COLO668 (cell line): ENCODE results near the gene ZNF836.

Experiments
- DNase-seq: peaks from one replicate; lab custom pipeline; 2025; ENCODE audit not compliant: unreplicated experiment; lab: John Stamatoyannopoulos, UW

Gene ZNF836

GRCh38 chr19:52188822-52189734 is 17.7 kb upstream of the ZNF836 start:
- DNase-seq: peak; percentile 56

DNA sequence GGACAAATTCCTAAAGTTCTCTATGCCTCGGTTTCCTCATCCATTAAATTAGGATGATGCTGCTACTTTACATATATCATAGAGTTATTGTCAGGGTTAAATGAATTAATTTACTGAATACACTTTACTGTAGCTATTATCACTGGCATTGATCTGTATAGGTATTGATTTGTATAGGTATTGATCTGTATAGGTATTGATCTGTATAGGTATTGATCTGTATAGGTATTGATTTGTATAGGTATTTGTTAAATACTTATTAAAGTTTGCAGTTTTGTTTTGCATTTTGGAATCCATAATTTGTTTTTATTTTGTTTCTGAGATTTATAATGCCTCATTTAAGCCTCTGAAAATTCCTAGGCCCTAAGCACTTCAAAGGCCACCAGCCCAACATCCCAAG is 16.0 kb upstream of the ZNF836 start:
- DNase-seq: no peak

- no peak for DNase-seq
Observed at GRCh38 chr19:52176574-52176973, 5.2 kb upstream of the ZNF836 start.

DNA sequence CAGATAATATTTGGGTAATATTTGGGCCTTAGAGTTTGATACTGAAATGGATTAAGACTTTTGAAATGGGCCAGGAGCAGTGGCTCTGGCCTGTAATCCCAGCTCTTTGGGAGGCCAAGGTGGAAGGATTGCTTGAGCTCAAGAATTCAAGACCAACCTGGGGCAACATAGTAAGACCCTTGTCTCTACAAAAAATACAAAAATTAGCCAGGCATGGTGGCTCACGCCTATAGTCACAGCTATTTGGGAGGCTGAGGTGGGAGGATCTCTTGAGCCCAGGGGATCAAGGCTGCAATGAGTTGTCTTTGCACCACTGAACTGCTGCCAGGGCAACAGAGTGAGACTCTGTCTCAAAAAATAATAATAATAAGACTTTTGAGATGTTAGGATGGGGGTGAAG is 926 bp upstream of the ZNF836 start:
- DNase-seq: no peak

GRCh38 chr19:52170863-52171320 is 529 bp downstream of the ZNF836 start:
- peak; percentile 30 for DNase-seq

GRCh38 chr19:52170304-52170703 is 1.1 kb downstream of the ZNF836 start:
- DNase-seq: peak; percentile 1

- DNase-seq: no peak
Observed at GRCh38 chr19:52155596-52156359, 15.6 kb downstream of the ZNF836 start.

GRCh38 chr19:52148256-52148655 is 23.2 kb downstream of the ZNF836 start:
- no peak for DNase-seq

DNA sequence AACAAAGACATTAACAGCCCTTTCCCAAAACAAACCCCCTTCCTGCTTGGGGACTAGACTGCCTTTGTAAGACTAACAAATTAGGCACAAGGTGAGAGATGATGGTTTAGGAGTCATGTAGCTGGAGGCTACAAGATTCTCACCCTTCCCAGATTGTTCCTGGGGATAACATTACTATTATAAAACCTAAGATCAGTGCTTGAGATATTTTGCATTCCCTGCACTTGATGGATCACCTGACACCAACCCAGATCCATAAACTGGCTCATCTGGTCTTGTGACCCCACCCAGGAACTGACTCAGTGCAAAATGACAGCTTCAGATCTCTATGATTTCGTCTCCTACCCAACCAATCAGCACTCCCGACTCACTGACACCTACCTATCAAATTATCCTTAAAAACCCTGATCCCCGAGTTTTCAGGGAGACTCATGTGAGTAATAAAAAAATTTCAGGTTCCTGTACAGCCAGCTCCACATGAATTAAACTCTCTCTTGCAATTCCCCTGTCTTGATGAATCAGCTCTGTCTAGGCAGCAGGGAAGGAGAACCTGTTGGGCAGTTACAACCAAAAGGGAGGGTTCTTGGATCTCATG is 29.3 kb downstream of the ZNF836 start:
- DNase-seq: no peak

DNA sequence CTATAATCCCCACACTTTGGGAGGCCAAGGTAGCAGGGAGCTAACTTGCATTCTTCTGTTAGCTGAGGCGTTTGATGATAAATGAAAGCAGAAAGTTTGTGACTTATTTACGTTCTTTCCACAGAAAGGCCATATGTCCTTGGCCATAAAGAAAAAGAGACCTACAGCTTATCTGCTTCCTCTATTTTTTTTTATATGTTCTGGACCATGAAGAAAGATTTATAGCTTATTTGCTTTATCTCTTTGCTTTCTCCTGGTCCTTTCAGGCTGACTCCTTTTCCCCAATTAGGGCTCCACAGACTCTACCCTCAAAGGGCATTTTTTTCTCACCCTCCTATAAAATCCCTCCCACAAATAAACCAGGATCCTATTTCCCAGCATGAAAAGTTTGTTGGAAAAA is 30.2 kb downstream of the ZNF836 start:
- DNase-seq: no peak

- DNase-seq: peak; percentile 9
Observed at GRCh38 chr19:52140032-52140710, 31.2 kb downstream of the ZNF836 start.

GRCh38 chr19:52139252-52140031 is 32.0 kb downstream of the ZNF836 start, which contains the start of gene ZNF616:
TSS of gene ZNF616 (minus strand) at chr19:52139938. CDS start at chr19:52130512, 9,426 bp downstream.
- peak; percentile 95 for DNase-seq

- DNase-seq: no peak
Observed at GRCh38 chr19:52138983-52139251, 32.5 kb downstream of the ZNF836 start.

DNA sequence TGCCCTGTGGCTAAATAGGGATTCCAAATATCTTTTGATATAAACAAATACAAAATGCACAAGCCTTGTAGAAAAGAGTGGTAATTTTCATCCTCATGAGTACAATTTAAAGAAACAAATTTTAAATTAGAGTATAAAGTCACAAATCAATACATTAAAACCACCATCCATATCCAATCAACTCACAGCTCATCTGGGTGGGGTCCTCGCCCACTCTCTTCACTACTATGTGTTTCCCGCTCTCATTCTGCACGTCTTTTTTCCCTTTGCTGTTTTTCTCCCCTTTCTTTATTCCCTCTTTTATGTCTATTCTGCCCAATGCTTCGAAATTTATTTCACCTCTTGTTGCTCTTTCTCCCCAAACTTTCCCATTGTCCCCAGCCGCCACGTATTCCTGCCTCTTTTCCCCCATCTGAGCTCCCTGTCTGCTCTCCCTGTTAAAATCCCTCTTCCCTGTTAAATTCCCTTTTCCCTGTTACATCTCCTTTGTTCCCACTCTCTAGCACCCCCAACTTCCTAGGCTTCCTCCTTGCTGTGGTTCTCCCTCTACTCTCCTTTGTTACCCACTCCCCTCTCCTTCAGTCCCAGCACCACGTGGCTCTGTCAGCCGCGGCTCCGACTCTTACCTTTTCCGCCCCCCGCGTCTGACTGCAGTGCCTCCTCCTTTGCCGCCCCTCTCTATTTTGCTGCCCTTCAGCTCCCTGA is 33.0 kb downstream of the ZNF836 start:
- peak; percentile 57 for DNase-seq

GRCh38 chr19:52120286-52120685 is 51.1 kb downstream of the ZNF836 start:
- no peak for DNase-seq

DNA sequence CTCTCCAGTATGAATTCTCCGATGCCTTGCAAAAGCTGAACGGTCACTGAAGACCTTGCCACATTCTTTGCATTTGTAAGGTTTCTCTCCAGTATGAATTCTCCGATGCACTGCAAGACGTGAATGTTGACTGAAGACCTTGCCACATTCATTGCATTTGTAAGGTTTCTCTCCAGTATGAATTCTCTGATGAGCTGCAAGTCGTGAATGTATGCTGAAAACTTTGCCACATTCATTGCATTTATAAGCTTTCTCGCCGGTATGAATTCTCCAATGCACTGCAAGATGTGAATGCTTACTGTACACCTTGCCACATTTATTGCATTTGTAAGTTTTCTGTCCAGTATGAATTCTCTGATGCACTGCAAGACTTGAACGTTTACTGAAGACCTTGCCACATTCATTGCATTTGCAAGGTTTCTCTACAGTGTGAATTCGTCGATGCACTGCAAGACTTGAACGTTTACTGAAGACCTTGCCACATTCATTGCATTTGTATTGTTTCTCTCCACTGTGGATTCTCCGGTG is 55.8 kb downstream of the ZNF836 start:
- no peak for DNase-seq

DNA sequence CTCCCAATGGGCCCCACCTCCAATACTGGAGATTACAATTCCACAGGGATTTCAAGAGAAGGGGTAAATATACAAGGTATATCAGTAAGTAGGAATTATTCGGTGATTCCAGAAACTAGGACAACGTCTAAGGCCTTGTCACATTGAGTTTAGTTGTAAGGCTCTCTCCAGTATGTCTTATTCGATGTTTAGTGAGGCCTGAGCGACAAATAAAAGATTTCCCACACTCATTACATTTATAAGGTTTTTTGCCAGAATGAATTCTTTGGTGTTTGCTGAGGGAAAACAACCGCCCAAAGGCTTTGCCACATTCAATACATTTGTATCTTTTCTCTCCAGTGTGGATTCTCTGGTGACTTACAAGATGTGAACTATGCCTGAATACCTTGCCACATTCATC is 56.7 kb downstream of the ZNF836 start:
- no peak for DNase-seq

DNA sequence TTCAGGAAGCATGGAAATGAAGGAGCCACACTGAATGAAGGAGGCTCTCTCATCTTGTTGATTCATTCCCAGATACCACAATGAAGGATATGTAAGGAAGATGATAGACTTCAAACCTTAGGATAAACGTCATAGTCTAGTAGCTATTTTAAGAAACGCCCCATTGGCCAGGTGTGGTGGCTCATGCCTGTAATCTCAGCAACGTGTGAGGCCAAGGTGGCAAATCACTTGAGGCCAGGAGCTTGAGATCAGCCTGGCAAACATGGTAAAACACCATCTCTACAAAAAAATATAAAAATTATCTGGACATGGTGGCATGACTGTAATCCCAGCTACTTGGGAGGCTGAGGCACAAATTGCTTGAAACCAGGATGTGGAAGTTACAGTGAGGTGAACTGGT is 58.8 kb downstream of the ZNF836 start:
- no peak for DNase-seq

GRCh38 chr19:52110780-52111179 is 60.6 kb downstream of the ZNF836 start:
- no peak for DNase-seq
